Inflammatory macrophage treated with lipopolysaccharide for 1 hour (primary cell): Measurements from ENCODE around the gene CD2BP2.
"Not testable (repeated sequence)": the region's sequence is repeated elsewhere in the genome, so short reads cannot be mapped to it uniquely, and the experiment has no call there.

ENCODE experiments used
- DNase-seq, 2 donors: peaks; one replicate each; pipeline ENCODE4 v3.0.0-alpha.2; 2020 to 2022

The CD2BP2 gene

GRCh38 chr16:30341971-30342370 lies 13.1 kb downstream of the CD2BP2 start:
- not testable (repeated sequence) for DNase-seq

- DNase-seq, result no peak
These were observed 14.5 kb downstream of the CD2BP2 start for GRCh38 chr16:30340621-30341020.

- not testable (repeated sequence) for DNase-seq
These were observed 16.4 kb downstream of the CD2BP2 start for GRCh38 chr16:30338715-30339114.

GRCh38 chr16:30337964-30338357 lies 17.1 kb downstream of the CD2BP2 start:
- not testable (repeated sequence) for DNase-seq

- peak in 1 of 2 donors; percentile 9 for DNase-seq
These were observed 19.3 kb downstream of the CD2BP2 start for GRCh38 chr16:30335598-30336474.

GRCh38 chr16:30335028-30335597 lies 20.0 kb downstream of the CD2BP2 start:
- peak; percentile 70 to 76 for DNase-seq

GRCh38 chr16:30334473-30334989 lies 20.6 kb downstream of the CD2BP2 start:
- DNase-seq, result peak; percentile 79 to 81

- DNase-seq, result not testable (repeated sequence)
These were observed 30.9 kb downstream of the CD2BP2 start for GRCh38 chr16:30324220-30324619.

- DNase-seq, result not testable (repeated sequence)
These were observed 36.5 kb downstream of the CD2BP2 start for GRCh38 chr16:30318647-30319046.

- DNase-seq, result not testable (repeated sequence)
These were observed 44.2 kb downstream of the CD2BP2 start for GRCh38 chr16:30310937-30311336.

GRCh38 chr16:30309255-30309654 lies 45.9 kb downstream of the CD2BP2 start:
- not testable (repeated sequence) for DNase-seq
